HL-60 (cell line): Measurements from ENCODE around the gene LAMB3.

Experiments
- CTCF ChIP-seq: IDR thresholded peaks from one replicate; pipeline ENCODE4 v1.5.1; 2011; ENCODE audit warnings: low read length, control low read depth, inconsistent platforms; ENCODE audit not compliant: insufficient read depth
- POLR2AphosphoS5 ChIP-seq: IDR thresholded peaks from 2 replicates; pipeline ENCODE4 v1.6.1; 2012; ENCODE audit warnings: low read depth
- REST ChIP-seq: IDR thresholded peaks from 2 replicates; pipeline ENCODE4 v1.6.1; 2012; ENCODE audit warnings: low read depth; ENCODE audit not compliant: insufficient replicate concordance

GRCh38 chr1:209648931-209649776 is 3.1 kb downstream of the LAMB3 start:
- no peak for TF ChIP-seq CTCF
- TF ChIP-seq POLR2AphosphoS5 = no peak
- TF ChIP-seq REST = no peak
